ENCODE results near the gene MACROH2A1.

DNA sequence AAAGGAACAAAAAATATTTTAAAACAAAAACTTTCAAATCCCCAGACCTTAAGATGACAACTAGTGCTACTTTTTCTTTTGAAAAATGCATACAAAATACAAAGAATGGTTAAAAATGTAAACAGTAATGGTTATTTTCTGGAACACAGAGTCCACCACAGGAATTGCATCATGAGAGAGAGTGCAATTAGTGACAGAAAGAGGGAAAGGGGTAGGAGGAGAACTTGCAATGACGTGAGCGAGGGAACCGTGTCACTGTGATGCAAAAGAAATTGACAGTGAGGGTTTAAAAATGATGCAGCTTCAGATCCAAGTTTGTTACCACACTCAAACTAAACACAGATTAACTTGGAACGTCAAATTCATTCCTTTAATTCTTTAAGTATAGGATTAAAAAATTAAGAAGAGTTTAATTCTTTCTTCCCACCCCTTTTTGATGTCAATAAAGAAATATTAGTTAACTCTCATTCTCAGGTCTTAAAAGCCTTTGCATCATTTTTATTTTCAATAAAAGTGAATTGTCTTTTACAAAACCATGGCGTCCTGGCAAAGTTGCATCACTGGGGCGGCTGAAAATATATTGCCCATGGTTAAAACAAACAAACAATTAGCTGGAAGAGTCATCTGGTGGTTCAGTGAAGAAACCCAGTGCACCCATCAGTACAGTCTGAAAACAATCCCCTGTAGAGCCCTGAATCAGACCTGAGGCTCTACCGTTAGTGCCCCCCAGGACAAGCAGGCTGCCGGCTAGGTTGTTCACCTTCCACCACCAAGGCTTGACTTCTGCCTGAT lies 39.5 kb downstream of the MACROH2A1 start:
- TF ChIP-seq POLR2A (IDR thresholded peaks at IDR 0.05; ENCODE audit: low read length) (no peak), GATA1 (IDR thresholded peaks at IDR 0.05; ENCODE audit: low read depth, low read length) (no peak)
